Jurkat, Clone E6-1 (cell line): Measurements from ENCODE around the gene VEZF1.

Experiments used
- DNase-seq: peaks from one replicate; pipeline ENCODE4 v3.0.0-alpha.2; 2011; ENCODE audit warnings: low read depth, low spot score
- H3K4me3 ChIP-seq: 2 replicates; pipeline ENCODE4 v1.5.1; 2011; ENCODE audit warnings: mild to moderate bottlenecking, low read length, control low read depth, moderate library complexity

The VEZF1 gene

GRCh38 chr17:57957120-57957850, 30.8 kb downstream of the VEZF1 start:
- no peak overlapping the region for H3K4me3 ChIP-seq
- no peak for DNase-seq

GRCh38 chr17:57956291-57957119, 31.5 kb downstream of the VEZF1 start:
- no peak overlapping the region for H3K4me3 ChIP-seq
- peak; percentile 84 for DNase-seq

- DNase-seq: no peak
- H3K4me3 ChIP-seq: peak within 1 kb of the TSS; percentile 42
These were observed 32.7 kb downstream of the VEZF1 start, which contains the start of gene CUEDC1 for GRCh38 chr17:57955183-57955931. CUEDC1 (minus strand) TSS chr17:57955412; CDS start chr17:57885564, 69,848 bp downstream.

- no peak for DNase-seq
These were observed 33.5 kb downstream of the VEZF1 start for GRCh38 chr17:57954397-57955182.

GRCh38 chr17:57953705-57954396, 34.2 kb downstream of the VEZF1 start:
- no peak overlapping the region for H3K4me3 ChIP-seq
- DNase-seq: no peak

More at GRCh38 chr17:57954397-57955182, 33.5 kb downstream of the VEZF1 start:
- H3K4me3 ChIP-seq: no peak overlapping the region

GRCh38 chr17:57953219-57953618, 34.8 kb downstream of the VEZF1 start:
- no peak overlapping the region for H3K4me3 ChIP-seq
- no peak for DNase-seq

GRCh38 chr17:57949649-57950048, 38.4 kb downstream of the VEZF1 start:
- DNase-seq: no peak
- H3K4me3 ChIP-seq: no peak overlapping the region

- H3K4me3 ChIP-seq: no peak overlapping the region
- no peak for DNase-seq
These were observed 39.3 kb downstream of the VEZF1 start for GRCh38 chr17:57948555-57949420.

GRCh38 chr17:57948169-57948554, 39.9 kb downstream of the VEZF1 start:
- DNase-seq: no peak
- H3K4me3 ChIP-seq: no peak overlapping the region

- DNase-seq: no peak
- no peak overlapping the region for H3K4me3 ChIP-seq
These were observed 40.7 kb downstream of the VEZF1 start for GRCh38 chr17:57947369-57947768.

GRCh38 chr17:57946798-57947358, 41.2 kb downstream of the VEZF1 start:
- DNase-seq: no peak
- H3K4me3 ChIP-seq: no peak overlapping the region

- no peak for DNase-seq
- H3K4me3 ChIP-seq: no peak overlapping the region
These were observed 41.9 kb downstream of the VEZF1 start for GRCh38 chr17:57945996-57946797.

GRCh38 chr17:57944908-57945307, 43.1 kb downstream of the VEZF1 start:
- DNase-seq: no peak
- no peak overlapping the region for H3K4me3 ChIP-seq

- no peak for DNase-seq
- H3K4me3 ChIP-seq: no peak overlapping the region
These were observed 44.4 kb downstream of the VEZF1 start for GRCh38 chr17:57943645-57944044.

GRCh38 chr17:57943140-57943539, 44.9 kb downstream of the VEZF1 start:
- no peak overlapping the region for H3K4me3 ChIP-seq

More at GRCh38 chr17:57943140-57943539, 44.9 kb downstream of the VEZF1 start:
- DNase-seq: no peak
